Activated CD4-positive, alpha-beta T cell treated with anti-CD3 and anti-CD28 coated beads, Interleukin-10, Interleukin-2, amounts not matched to agents 100 ng/mL and 50 ng/mL, durations not matched to agents 16 hours and 8 hours (primary cell): ENCODE data around the gene SYT15.
"Not testable (repeated sequence)": the region's sequence is repeated elsewhere in the genome, so short reads cannot be mapped to it uniquely, and the experiment has no call there.

Experiments used
- DNase-seq: peaks from one replicate; pipeline ENCODE4 v3.0.0-alpha.2; 2020

SYT15 gene

GRCh38 chr10:46593307-46593706 is 14.4 kb downstream of the SYT15 start:
- not testable (repeated sequence) for DNase-seq

GRCh38 chr10:46594453-46595063 is 15.6 kb downstream of the SYT15 start:
- DNase-seq = not testable (repeated sequence)

- not testable (repeated sequence) for DNase-seq
These were observed 17.6 kb downstream of the SYT15 start for GRCh38 chr10:46596570-46596969.

GRCh38 chr10:46597616-46598246 is 18.8 kb downstream of the SYT15 start:
- DNase-seq = peak; percentile 27

- peak; percentile 25 for DNase-seq
These were observed 21.6 kb downstream of the SYT15 start for GRCh38 chr10:46600516-46600915.

GRCh38 chr10:46615540-46615939 is 36.6 kb downstream of the SYT15 start:
- not testable (repeated sequence) for DNase-seq

GRCh38 chr10:46616227-46616626 is 37.3 kb downstream of the SYT15 start:
- DNase-seq = not testable (repeated sequence)

- DNase-seq = not testable (repeated sequence)
These were observed 38.2 kb downstream of the SYT15 start for GRCh38 chr10:46617134-46617533.

GRCh38 chr10:46617913-46618312 is 39.0 kb downstream of the SYT15 start:
- not testable (repeated sequence) for DNase-seq

- DNase-seq = not testable (repeated sequence)
These were observed 45.1 kb downstream of the SYT15 start for GRCh38 chr10:46623899-46624654.

GRCh38 chr10:46629805-46630204 is 50.9 kb downstream of the SYT15 start:
- DNase-seq = not testable (repeated sequence)

- not testable (repeated sequence) for DNase-seq
These were observed 51.9 kb downstream of the SYT15 start for GRCh38 chr10:46630816-46631215.

- not testable (repeated sequence) for DNase-seq
These were observed 52.8 kb downstream of the SYT15 start for GRCh38 chr10:46631683-46632082.

GRCh38 chr10:46634698-46635097 is 55.8 kb downstream of the SYT15 start:
- DNase-seq = not testable (repeated sequence)

- DNase-seq = not testable (repeated sequence)
These were observed 56.5 kb downstream of the SYT15 start for GRCh38 chr10:46635364-46635959.

GRCh38 chr10:46640005-46640404 is 61.1 kb downstream of the SYT15 start:
- not testable (repeated sequence) for DNase-seq
